ENCODE results near the gene HIVEP2.

DNA sequence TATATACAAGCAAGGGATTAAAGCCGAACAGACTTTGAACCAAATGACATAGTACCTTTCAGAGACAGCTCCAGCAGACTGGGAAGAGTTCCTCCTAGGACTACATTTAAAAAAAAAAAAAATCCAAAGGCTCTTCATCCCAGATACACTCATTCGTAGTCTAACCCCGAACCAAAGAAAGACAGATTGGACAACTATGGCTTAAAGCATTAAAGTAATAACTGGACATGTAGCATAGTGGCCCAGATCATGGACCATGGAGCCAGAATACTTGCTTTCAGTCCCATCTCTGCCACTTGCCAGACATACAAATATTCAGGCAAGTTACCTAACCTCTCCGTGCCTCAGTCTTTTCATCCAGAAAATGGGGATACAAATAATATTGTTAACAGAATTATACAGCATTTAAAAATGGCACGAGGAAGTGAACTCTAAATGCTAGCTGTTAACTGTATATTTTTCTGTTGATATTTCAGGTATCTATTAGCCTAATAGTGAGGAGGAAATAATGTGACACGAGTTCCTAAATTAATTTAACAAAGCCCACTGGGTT lies 123.7 kb downstream of the HIVEP2 start:
- TF ChIP-seq POLR2A (IDR thresholded peaks at IDR 0.05; ENCODE audit: low read depth, low read length) (no peak), MAFK (IDR thresholded peaks at IDR 0.05; ENCODE audit: low read depth, low read length) (no peak), CEBPB (IDR thresholded peaks at IDR 0.05; ENCODE audit: low read depth, low read length) (no peak)
- TF ChIP-seq, protein P1, sequence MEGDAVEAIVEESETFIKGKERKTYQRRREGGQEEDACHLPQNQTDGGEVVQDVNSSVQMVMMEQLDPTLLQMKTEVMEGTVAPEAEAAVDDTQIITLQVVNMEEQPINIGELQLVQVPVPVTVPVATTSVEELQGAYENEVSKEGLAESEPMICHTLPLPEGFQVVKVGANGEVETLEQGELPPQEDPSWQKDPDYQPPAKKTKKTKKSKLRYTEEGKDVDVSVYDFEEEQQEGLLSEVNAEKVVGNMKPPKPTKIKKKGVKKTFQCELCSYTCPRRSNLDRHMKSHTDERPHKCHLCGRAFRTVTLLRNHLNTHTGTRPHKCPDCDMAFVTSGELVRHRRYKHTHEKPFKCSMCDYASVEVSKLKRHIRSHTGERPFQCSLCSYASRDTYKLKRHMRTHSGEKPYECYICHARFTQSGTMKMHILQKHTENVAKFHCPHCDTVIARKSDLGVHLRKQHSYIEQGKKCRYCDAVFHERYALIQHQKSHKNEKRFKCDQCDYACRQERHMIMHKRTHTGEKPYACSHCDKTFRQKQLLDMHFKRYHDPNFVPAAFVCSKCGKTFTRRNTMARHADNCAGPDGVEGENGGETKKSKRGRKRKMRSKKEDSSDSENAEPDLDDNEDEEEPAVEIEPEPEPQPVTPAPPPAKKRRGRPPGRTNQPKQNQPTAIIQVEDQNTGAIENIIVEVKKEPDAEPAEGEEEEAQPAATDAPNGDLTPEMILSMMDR (conservative IDR thresholded peaks at IDR 0.05; ENCODE audit: low read depth, low read length): no peak
